ENCODE measurements around the gene LDLRAD3.

The LDLRAD3 gene

DNA sequence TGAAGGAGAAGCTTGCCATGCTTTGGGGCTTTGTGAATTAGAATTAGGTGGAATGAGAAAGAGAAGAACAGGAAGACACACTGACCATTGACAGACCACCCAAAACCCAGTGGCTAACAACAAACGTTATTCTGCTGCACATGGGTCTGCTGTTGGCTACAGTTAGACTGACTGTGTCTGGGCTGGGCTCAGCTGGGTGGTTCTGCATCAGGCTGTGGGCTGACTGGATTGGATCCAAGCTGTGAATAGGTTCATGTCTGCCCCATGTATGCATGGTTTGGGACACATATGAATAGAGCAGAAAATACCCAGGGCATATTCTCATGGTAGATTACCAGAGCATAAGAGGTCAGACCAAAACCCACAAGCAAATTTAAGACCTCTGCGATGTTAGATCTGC is 11.7 kb upstream of the LDLRAD3 start:
- Histone ChIP-seq H3K79me2 (ENCODE audit: low read length) (no peaks in the 10 kb centered on the region), H3K4me1 (ENCODE audit: low read length) (no peaks in the 10 kb centered on the region), H3K9me3 (ENCODE audit: insufficient read depth, low read length) (no peaks in the 10 kb centered on the region), H3K27ac (ENCODE audit: low read length) (no peak overlapping the region), H3K9ac (ENCODE audit: low read length) (no peak overlapping the region), H3K27me3 (ENCODE audit: low read depth, low read length) (peaks cover 15% of the 10 kb centered on the region; the same call in 1 of the 2 replicates), H3K4me2 (ENCODE audit: low read length) (no peak overlapping the region), H2AFZ (ENCODE audit: low read depth, low read length) (no peak overlapping the region), H3K36me3 (replicated peaks; ENCODE audit: low read depth, low read length) (no peaks in the 10 kb centered on the region), H3K4me3 (ENCODE audit: low read length) (no peak overlapping the region), H4K20me1 (ENCODE audit: insufficient read depth, low read length) (no peaks in the 10 kb centered on the region)
- TF ChIP-seq, protein P1, sequence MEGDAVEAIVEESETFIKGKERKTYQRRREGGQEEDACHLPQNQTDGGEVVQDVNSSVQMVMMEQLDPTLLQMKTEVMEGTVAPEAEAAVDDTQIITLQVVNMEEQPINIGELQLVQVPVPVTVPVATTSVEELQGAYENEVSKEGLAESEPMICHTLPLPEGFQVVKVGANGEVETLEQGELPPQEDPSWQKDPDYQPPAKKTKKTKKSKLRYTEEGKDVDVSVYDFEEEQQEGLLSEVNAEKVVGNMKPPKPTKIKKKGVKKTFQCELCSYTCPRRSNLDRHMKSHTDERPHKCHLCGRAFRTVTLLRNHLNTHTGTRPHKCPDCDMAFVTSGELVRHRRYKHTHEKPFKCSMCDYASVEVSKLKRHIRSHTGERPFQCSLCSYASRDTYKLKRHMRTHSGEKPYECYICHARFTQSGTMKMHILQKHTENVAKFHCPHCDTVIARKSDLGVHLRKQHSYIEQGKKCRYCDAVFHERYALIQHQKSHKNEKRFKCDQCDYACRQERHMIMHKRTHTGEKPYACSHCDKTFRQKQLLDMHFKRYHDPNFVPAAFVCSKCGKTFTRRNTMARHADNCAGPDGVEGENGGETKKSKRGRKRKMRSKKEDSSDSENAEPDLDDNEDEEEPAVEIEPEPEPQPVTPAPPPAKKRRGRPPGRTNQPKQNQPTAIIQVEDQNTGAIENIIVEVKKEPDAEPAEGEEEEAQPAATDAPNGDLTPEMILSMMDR (IDR thresholded peaks at IDR 0.05; ENCODE audit: low read depth, low read length), result no peak
- TF ChIP-seq EZH2phosphoT487 (IDR thresholded peaks at IDR 0.05; ENCODE audit: low read depth), result no peak

DNA sequence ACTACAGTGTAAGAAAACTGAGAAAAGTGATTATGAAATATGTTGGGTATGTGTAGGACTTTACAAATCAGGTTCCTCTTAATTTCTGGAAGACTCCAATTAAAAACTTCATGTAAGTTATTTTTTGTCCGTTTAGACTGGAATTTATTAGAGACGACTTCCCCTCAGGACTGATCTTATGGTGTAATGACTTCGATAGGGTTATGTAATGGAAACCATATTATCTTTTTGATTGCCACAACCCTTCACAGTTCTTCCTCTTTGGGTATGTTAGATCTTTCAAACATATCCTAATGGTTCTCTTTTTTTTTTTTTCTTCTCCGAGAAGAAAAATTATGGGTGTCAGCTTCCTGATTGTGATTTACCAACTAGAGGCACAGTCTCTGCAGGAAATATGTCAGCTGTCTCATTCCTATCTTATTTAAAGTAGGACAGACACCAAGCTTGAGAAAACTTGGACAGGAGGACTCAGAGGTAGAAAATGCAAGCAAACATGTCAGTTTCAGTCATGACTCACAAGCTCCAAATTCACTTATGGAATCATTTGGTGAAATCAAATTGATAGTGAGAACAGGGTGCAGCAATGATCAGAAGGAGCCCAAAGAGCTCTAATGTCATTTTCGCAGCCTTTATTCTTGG is 11.1 kb upstream of the LDLRAD3 start:
- Histone ChIP-seq H3K27ac (ENCODE audit: low read length) (no peak overlapping the region), H3K9me3 (ENCODE audit: insufficient read depth, low read length) (no peaks in the 10 kb centered on the region), H3K79me2 (ENCODE audit: low read length) (no peaks in the 10 kb centered on the region), H2AFZ (ENCODE audit: low read depth, low read length) (no peak overlapping the region), H3K9ac (ENCODE audit: low read length) (no peak overlapping the region), H3K4me2 (ENCODE audit: low read length) (no peak overlapping the region), H3K36me3 (replicated peaks; ENCODE audit: low read depth, low read length) (no peaks in the 10 kb centered on the region), H3K4me3 (ENCODE audit: low read length) (no peak overlapping the region), H3K4me1 (ENCODE audit: low read length) (no peaks in the 10 kb centered on the region), H3K27me3 (ENCODE audit: low read depth, low read length) (peaks cover 15% of the 10 kb centered on the region; the same call in 1 of the 2 replicates), H4K20me1 (ENCODE audit: insufficient read depth, low read length) (no peaks in the 10 kb centered on the region)
- TF ChIP-seq, protein P1 (IDR thresholded peaks at IDR 0.05; ENCODE audit: low read depth, low read length), result no peak
- TF ChIP-seq EZH2phosphoT487 (IDR thresholded peaks at IDR 0.05; ENCODE audit: low read depth), result no peak

DNA sequence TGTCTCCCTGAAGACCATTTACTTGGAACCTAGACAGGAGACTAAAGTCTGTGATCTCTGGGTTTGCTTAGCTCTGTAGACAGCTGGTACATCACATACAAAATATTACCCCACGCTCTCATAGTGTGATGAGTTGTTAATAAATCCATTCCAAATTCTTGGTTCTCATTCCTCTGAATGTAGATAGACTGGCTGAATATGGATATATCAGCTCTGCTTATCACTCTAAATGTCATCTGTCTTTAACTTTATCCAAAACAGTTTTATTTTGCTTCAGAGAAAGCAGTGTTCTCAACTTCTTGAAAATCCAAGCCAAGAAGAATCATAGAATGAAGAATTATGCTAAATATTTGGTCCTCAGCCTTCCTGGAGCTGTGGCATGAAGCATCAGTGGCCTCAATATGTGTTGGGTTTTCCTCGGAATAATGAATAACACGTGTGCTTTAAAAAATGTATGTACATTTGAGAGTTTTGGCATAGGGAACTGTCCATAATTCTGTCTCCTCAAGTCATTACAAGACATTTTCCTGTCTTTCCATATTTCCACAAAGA is 10.5 kb upstream of the LDLRAD3 start:
- TF ChIP-seq EZH2phosphoT487 (IDR thresholded peaks at IDR 0.05; ENCODE audit: low read depth), result no peak
- TF ChIP-seq, protein P1 (IDR thresholded peaks at IDR 0.05; ENCODE audit: low read depth, low read length), result no peak
- Histone ChIP-seq H3K4me3 (ENCODE audit: low read length) (no peak overlapping the region), H3K27me3 (ENCODE audit: low read depth, low read length) (peaks cover 15% of the 10 kb centered on the region), H2AFZ (ENCODE audit: low read depth, low read length) (no peak overlapping the region), H3K9ac (ENCODE audit: low read length) (no peak overlapping the region), H3K36me3 (replicated peaks; ENCODE audit: low read depth, low read length) (no peaks in the 10 kb centered on the region), H3K4me2 (ENCODE audit: low read length) (no peak overlapping the region), H3K27ac (ENCODE audit: low read length) (no peak overlapping the region), H3K4me1 (ENCODE audit: low read length) (no peaks in the 10 kb centered on the region), H4K20me1 (ENCODE audit: insufficient read depth, low read length) (no peaks in the 10 kb centered on the region), H3K79me2 (ENCODE audit: low read length) (no peaks in the 10 kb centered on the region), H3K9me3 (ENCODE audit: insufficient read depth, low read length) (no peaks in the 10 kb centered on the region)

DNA sequence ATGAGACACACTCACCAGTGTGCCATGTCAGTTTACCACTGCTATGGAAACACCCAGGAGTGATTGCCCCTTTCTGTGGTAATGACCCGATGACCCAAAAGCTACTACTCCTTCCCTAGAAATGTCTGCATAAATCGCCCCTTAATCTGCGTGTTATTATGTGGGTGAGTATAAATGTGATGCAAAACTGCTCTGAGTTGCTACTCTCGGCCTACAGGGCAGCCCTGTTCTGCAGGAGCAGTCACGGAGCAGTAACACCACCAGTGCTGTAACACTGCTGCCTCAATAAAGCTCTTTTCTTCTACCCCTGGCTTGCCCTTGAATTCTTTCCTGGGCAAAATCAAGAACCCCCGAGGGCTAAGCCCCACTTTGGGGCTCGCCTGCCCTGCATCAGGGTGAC is 9.6 kb upstream of the LDLRAD3 start:
- no peak overlapping the region for H3K27ac ChIP-seq (ENCODE audit: low read length)

More for the DNA sequence above, 9.6 kb upstream of the LDLRAD3 start:
- H3K4me2 ChIP-seq (ENCODE audit: low read length), result no peak overlapping the region
- H4K20me1 ChIP-seq (ENCODE audit: insufficient read depth, low read length), result no peaks in the 10 kb centered on the region
- no peaks in the 10 kb centered on the region for H3K36me3 ChIP-seq (replicated peaks; ENCODE audit: low read depth, low read length)
- no peak for TF ChIP-seq EZH2phosphoT487 (IDR thresholded peaks at IDR 0.05; ENCODE audit: low read depth)
- TF ChIP-seq, protein P1 (IDR thresholded peaks at IDR 0.05; ENCODE audit: low read depth, low read length), result no peak
- no peak overlapping the region for H3K4me3 ChIP-seq (ENCODE audit: low read length)
- no peak overlapping the region for H3K9ac ChIP-seq (ENCODE audit: low read length)
- H3K9me3 ChIP-seq (ENCODE audit: insufficient read depth, low read length), result no peaks in the 10 kb centered on the region
- H2AFZ ChIP-seq (ENCODE audit: low read depth, low read length), result no peak overlapping the region
- peaks cover 17% of the 10 kb centered on the region for H3K27me3 ChIP-seq (ENCODE audit: low read depth, low read length)
- no peaks in the 10 kb centered on the region for H3K79me2 ChIP-seq (ENCODE audit: low read length)
- no peaks in the 10 kb centered on the region for H3K4me1 ChIP-seq (ENCODE audit: low read length)
